NK-92 (cell line): Measurements from ENCODE around the gene RPL37A.

Experiments
- DNase-seq: peaks from one replicate; lab custom pipeline; 2025; ENCODE audit not compliant: unreplicated experiment; lab: John Stamatoyannopoulos, UW

Gene RPL37A

GRCh38 chr2:216498379-216499352 is at the start of gene RPL37A:
Gene RPL37A (plus strand): TSS chr2:216498844. CDS start chr2:216498875, 31 bp downstream.
- DNase-seq: peak; percentile 21

- no peak for DNase-seq
Observed at GRCh38 chr2:216450346-216450745, 48.3 kb upstream of the RPL37A start.

- DNase-seq: no peak
Observed at GRCh38 chr2:216450784-216451183, 47.9 kb upstream of the RPL37A start.

- DNase-seq: no peak
Observed at GRCh38 chr2:216453955-216454614, 44.6 kb upstream of the RPL37A start.

- no peak for DNase-seq
Observed at GRCh38 chr2:216463148-216463547, 35.5 kb upstream of the RPL37A start.

GRCh38 chr2:216464104-216464720 is 34.4 kb upstream of the RPL37A start:
- no peak for DNase-seq

- DNase-seq: no peak
Observed at GRCh38 chr2:216465579-216466195, 33.0 kb upstream of the RPL37A start.

- no peak for DNase-seq
Observed at GRCh38 chr2:216467845-216468244, 30.8 kb upstream of the RPL37A start.

GRCh38 chr2:216469661-216470060 is 29.0 kb upstream of the RPL37A start:
- DNase-seq: no peak

GRCh38 chr2:216473187-216473586 is 25.5 kb upstream of the RPL37A start:
- DNase-seq: no peak

GRCh38 chr2:216474925-216475670 is 23.5 kb upstream of the RPL37A start:
- no peak for DNase-seq

- no peak for DNase-seq
Observed at GRCh38 chr2:216475767-216476166, 22.9 kb upstream of the RPL37A start.

- no peak for DNase-seq
Observed at GRCh38 chr2:216477283-216478035, 21.2 kb upstream of the RPL37A start.

GRCh38 chr2:216478151-216478550 is 20.5 kb upstream of the RPL37A start:
- no peak for DNase-seq

GRCh38 chr2:216478791-216479190 is 19.9 kb upstream of the RPL37A start:
- DNase-seq: no peak

GRCh38 chr2:216480221-216480620 is 18.4 kb upstream of the RPL37A start:
- DNase-seq: no peak

GRCh38 chr2:216482640-216483039 is 16.0 kb upstream of the RPL37A start:
- no peak for DNase-seq

GRCh38 chr2:216485237-216485636 is 13.4 kb upstream of the RPL37A start:
- no peak for DNase-seq

GRCh38 chr2:216485745-216486144 is 12.9 kb upstream of the RPL37A start:
- no peak for DNase-seq

GRCh38 chr2:216486271-216486670 is 12.4 kb upstream of the RPL37A start:
- DNase-seq: no peak
